ENCODE measurements around the gene ANLN. TPM values are rescaled to one million over a fixed set of nuclear protein-coding genes. Genes with fewer than 3 reads are reported as not detected.

ANLN gene
- total and polyA plus RNA-seq, 2 donors (not counting 3 experiments of a cell fraction or from before 2014, with no cell fraction given), result 28.5 to 119 TPM

DNA sequence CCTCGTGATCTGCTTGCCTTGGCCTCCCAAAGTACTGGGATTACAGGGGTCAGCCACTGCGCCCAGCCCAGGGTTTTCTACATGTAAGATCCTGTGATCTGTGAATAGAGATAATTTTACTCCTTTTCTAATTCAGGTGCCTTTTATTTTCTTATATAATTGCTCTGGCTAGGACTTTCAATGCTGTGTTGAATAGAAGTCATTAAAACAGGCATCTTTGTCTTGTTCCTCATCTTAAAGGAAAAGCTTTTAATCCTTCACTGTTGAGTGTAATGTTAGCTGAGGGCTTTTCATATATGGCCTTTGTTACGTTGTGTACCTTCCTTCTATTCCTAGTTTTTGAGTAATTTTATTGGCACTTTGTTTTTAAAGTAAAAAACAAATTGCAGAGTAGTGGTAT lies 26.6 kb downstream of the ANLN start:
- no peaks in the 10 kb centered on the region for H3K9me1 ChIP-seq (replicated peaks; ENCODE audit: control insufficient read depth, extremely low read depth, insufficient read depth, low read length)
- H3K9ac ChIP-seq (replicated peaks; ENCODE audit: extremely low read depth, insufficient read depth, low read length), result no peak overlapping the region
- DNase-seq (ENCODE audit: low read depth, low spot score) (no peak), FAIRE-seq (no peak)
- no peaks in the 10 kb centered on the region for H3K27me3 ChIP-seq (ENCODE audit: control insufficient read depth in 2 of 2, insufficient read depth in 2 of 2, low read length in 2 of 2)
- H3K4me1 ChIP-seq (ENCODE audit: control insufficient read depth, extremely low read depth, insufficient read depth, low read length), result no peaks in the 10 kb centered on the region
- no peak overlapping the region for H3K4me3 ChIP-seq (replicated peaks in 1 of 3; ENCODE audit: insufficient read depth in 1 of 3, low read depth in 1 of 3, low read length in 3 of 3)
- no peak overlapping the region for H3K27ac ChIP-seq (ENCODE audit: insufficient read depth, low read depth, low read length)
- H4K20me1 ChIP-seq (replicated peaks; ENCODE audit: control insufficient read depth, extremely low read depth, insufficient read depth, low read length), result no peaks in the 10 kb centered on the region
- POLR2A ChIA-PET, result no interaction called here
- peaks cover 35% of the 10 kb centered on the region for H3K79me2 ChIP-seq (ENCODE audit: control insufficient read depth, insufficient read depth, low read length)
- TF ChIP-seq EZH2 (IDR thresholded peaks at IDR 0.05; ENCODE audit: borderline replicate concordance, low read depth, low read length, severe bottlenecking) (no peak), JUN (IDR thresholded peaks at IDR 0.05; ENCODE audit: borderline replicate concordance, insufficient read depth, insufficient read length, low read depth) (no peak), FOS (IDR thresholded peaks at IDR 0.05; ENCODE audit: borderline replicate concordance, insufficient read depth, low read length) (no peak), MYC (IDR thresholded peaks at IDR 0.05; ENCODE audit: low read depth, low read length) (no peak), GATA2 (IDR thresholded peaks at IDR 0.05; ENCODE audit: insufficient read depth, insufficient read length, low read depth, low read length) (no peak), POLR2A (IDR thresholded peaks at IDR 0.05; ENCODE audit: low read depth, low read length) (no peak), POLR2AphosphoS5 (IDR thresholded peaks at IDR 0.05; ENCODE audit: insufficient read depth, low read depth, low read length) (no peak)
- TF ChIP-seq, protein P1, sequence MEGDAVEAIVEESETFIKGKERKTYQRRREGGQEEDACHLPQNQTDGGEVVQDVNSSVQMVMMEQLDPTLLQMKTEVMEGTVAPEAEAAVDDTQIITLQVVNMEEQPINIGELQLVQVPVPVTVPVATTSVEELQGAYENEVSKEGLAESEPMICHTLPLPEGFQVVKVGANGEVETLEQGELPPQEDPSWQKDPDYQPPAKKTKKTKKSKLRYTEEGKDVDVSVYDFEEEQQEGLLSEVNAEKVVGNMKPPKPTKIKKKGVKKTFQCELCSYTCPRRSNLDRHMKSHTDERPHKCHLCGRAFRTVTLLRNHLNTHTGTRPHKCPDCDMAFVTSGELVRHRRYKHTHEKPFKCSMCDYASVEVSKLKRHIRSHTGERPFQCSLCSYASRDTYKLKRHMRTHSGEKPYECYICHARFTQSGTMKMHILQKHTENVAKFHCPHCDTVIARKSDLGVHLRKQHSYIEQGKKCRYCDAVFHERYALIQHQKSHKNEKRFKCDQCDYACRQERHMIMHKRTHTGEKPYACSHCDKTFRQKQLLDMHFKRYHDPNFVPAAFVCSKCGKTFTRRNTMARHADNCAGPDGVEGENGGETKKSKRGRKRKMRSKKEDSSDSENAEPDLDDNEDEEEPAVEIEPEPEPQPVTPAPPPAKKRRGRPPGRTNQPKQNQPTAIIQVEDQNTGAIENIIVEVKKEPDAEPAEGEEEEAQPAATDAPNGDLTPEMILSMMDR (IDR thresholded peaks at IDR 0.05; ENCODE audit: extremely low read depth in 1 of 2, insufficient read depth in 1 of 2, low read depth in 1 of 2, low read length in 2 of 2), result no peak
- TF ChIP-seq, protein P2, sequence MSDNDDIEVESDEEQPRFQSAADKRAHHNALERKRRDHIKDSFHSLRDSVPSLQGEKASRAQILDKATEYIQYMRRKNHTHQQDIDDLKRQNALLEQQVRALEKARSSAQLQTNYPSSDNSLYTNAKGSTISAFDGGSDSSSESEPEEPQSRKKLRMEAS (IDR thresholded peaks at IDR 0.05; ENCODE audit: insufficient read depth, insufficient read length), result no peak
- H2AFZ ChIP-seq (ENCODE audit: low read depth, low read length), result no peak overlapping the region
- H3K36me3 ChIP-seq (ENCODE audit: control insufficient read depth in 2 of 2, extremely low read depth in 1 of 2, insufficient read depth in 2 of 2, low read length in 2 of 2), result peaks cover 2 to 35% of the 10 kb centered on the region in 2 experiments
- BruUV-seq (replicated peaks), result no TSS peak
- CTCF ChIA-PET, result no interaction called here
- no peaks in the 10 kb centered on the region for H3K9me3 ChIP-seq (replicated peaks; ENCODE audit: control insufficient read depth, insufficient read depth, low read length)
- intact Hi-C loops (cut with micrococcal nuclease) (no loop called here), dilution Hi-C loops (cut with MboI; ENCODE audit: extremely low pct_ligation_motif_present, low sequenced_read_pairs) (no loop called here)
- H3K4me2 ChIP-seq (ENCODE audit: insufficient read depth, low read length), result no peak overlapping the region

Measured in endothelial cell of umbilical vein (primary cell).